Right atrium auricular region (tissue), 2 donors: ENCODE data around the gene LRRC45. TPM values are rescaled to one million over a fixed set of nuclear protein-coding genes. Genes with fewer than 3 reads are reported as not detected.

Source experiments
- DNase-seq: peaks from one replicate; pipeline ENCODE4 v3.0.0-alpha.2; 2019; ENCODE audit warnings: low spot score
- H3K27ac ChIP-seq, 2 donors: fragments of 200-600 bp; sonication (generic); 1 replicate in 1 of 2; 2 replicates in 1 of 2; pipeline ENCODE4 v1.5.1; 2016 to 2019
- H3K27me3 ChIP-seq, 2 donors: fragments of 200-600 bp; sonication (generic); one replicate each; pipeline versions ENCODE4 v1.5.1 to v1.6.0; 2017 to 2019
- H3K36me3 ChIP-seq: fragments of 200-600 bp; sonication (generic); one replicate; pipeline ENCODE4 v1.5.1; 2016
- H3K4me1 ChIP-seq, 2 donors: fragments of 200-600 bp; sonication (generic); one replicate each; pipeline versions ENCODE4 v1.5.1 to v1.6.0; 2017 to 2019
- H3K4me3 ChIP-seq, 2 donors: fragments of 200-600 bp; sonication (generic); 1 replicate in 1 of 2; 2 replicates in 1 of 2; pipeline ENCODE4 v1.5.1; 2017 to 2019; ENCODE audit warnings: mild to moderate bottlenecking in 1 of 2, moderate library complexity in 1 of 2
- H3K9me3 ChIP-seq, 2 donors: fragments of 200-600 bp; sonication (generic); one replicate each; pipeline ENCODE4 v1.5.1; 2019
- total RNA-seq, 2 donors: library from RNA; depleted of rRNA; stranded (reverse); fragments of >200 nt; gene quantifications; one replicate each; pipeline ENCODE4 v1.1.0, GENCODE V29; 2016
- TF ChIP-seq, protein P1 (sequence below), 2 donors: fragments of 200-600 bp; sonication (generic); IDR thresholded peaks; one replicate each; pipeline ENCODE4 v1.5.1; 2019; ENCODE audit warnings: antibody characterized with exemption in 2 of 2

LRRC45 gene
- total RNA-seq, 2 donors from 2014 or later, result 4.7 to 4.9 TPM

DNA sequence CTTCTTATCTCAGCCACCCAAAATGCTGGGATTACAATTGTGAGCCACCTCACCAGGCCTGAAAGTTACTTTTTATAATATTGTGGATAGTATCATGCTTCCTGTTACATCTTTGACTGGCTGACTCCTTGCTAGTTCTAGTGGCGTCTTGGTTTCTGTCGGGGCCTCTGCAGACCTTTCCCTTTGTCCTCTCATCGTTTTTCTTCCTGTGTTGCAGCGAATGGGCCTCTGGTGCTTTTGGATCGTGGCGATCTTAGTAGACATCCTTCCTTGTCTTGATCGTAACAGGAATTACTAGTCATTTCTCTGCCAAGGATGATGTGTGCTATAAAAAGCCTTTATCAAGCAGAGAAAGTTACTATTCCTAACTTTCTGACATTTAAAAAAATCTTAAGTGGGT, 24.9 kb upstream of the LRRC45 start:
- no peaks in the 10 kb centered on the region for H3K36me3 ChIP-seq

DNA sequence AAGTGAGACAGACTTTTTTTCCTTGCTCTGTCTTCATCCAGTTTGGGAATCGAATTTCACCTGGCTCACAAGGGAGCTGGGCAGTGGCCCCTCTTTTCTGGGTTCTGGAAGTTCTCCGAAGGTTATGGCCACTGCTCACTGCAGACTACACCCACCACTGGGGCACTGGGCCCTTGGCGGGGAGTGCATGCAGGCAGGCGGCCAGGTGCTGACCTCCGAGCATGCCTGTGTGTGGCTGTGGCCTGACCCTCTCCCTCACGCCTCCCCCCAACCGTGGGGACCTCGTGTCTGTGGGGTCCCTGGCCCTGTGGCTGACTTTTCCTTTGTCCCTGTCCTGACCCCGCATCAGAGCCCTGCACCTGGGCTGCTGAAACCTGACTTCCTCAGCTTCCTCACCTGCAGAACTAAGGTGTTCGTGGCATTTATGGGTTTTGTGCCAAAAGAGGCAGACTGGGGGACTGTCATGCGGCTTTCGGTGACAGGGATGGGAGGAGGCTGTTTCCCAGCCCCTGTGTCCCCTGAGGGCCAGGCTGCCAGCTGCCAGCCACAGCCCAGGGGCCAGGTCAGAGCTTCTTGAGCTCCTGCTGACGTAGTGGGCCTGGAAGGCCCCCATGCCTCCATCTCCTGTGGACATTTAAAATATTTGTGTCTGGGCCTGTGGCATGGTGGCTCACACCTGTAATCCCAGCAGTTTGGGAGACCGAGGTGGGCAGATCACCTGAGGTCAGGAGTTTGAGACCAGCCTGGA, 24.2 kb upstream of the LRRC45 start:
- TF ChIP-seq, protein P1, sequence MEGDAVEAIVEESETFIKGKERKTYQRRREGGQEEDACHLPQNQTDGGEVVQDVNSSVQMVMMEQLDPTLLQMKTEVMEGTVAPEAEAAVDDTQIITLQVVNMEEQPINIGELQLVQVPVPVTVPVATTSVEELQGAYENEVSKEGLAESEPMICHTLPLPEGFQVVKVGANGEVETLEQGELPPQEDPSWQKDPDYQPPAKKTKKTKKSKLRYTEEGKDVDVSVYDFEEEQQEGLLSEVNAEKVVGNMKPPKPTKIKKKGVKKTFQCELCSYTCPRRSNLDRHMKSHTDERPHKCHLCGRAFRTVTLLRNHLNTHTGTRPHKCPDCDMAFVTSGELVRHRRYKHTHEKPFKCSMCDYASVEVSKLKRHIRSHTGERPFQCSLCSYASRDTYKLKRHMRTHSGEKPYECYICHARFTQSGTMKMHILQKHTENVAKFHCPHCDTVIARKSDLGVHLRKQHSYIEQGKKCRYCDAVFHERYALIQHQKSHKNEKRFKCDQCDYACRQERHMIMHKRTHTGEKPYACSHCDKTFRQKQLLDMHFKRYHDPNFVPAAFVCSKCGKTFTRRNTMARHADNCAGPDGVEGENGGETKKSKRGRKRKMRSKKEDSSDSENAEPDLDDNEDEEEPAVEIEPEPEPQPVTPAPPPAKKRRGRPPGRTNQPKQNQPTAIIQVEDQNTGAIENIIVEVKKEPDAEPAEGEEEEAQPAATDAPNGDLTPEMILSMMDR (IDR thresholded peaks at IDR 0.05), result no peak
- Histone ChIP-seq H3K36me3 (no peaks in the 10 kb centered on the region), H3K27ac (no peak overlapping the region), H3K4me3 (no peak overlapping the region), H3K9me3 (no peaks in the 10 kb centered on the region), H3K27me3 (no peaks in the 10 kb centered on the region), H3K4me1 (peaks cover 0 to 16% of the 10 kb centered on the region in 2 donors)
- no peak for DNase-seq

More for the DNA sequence above, 24.9 kb upstream of the LRRC45 start:
- TF ChIP-seq, protein P1 (IDR thresholded peaks at IDR 0.05), result no peak
- DNase-seq, result no peak
- Histone ChIP-seq H3K27me3 (no peaks in the 10 kb centered on the region), H3K4me3 (no peak overlapping the region), H3K4me1 (peaks cover 0 to 9% of the 10 kb centered on the region in 2 donors), H3K27ac (no peak overlapping the region), H3K9me3 (no peaks in the 10 kb centered on the region)

DNA sequence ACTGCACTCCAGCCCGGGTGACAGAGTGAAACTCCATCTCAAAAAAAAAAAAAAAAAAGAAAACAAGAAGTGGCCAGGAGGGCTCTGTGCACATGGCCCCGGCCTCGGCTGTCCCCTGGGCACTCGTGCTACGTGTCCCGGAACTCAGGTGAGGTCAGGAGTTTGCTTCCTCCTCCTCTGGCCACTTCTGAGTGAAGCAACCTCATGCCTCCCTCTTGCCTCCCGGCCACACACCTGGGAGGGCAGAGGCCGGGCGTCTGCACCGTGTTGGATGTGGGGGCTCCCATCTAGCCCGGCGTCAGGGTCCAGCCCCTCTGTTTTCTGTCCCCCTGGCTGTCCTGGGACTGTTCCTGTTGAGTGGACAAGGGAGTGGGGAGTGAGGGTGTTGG, 23.5 kb upstream of the LRRC45 start:
- Histone ChIP-seq H3K27ac (no peak overlapping the region), H3K36me3 (no peaks in the 10 kb centered on the region), H3K4me3 (no peak overlapping the region), H3K9me3 (no peaks in the 10 kb centered on the region), H3K4me1 (peaks cover 0 to 20% of the 10 kb centered on the region in 2 donors), H3K27me3 (no peaks in the 10 kb centered on the region)
- DNase-seq, result no peak
- TF ChIP-seq, protein P1 (IDR thresholded peaks at IDR 0.05), result no peak

DNA sequence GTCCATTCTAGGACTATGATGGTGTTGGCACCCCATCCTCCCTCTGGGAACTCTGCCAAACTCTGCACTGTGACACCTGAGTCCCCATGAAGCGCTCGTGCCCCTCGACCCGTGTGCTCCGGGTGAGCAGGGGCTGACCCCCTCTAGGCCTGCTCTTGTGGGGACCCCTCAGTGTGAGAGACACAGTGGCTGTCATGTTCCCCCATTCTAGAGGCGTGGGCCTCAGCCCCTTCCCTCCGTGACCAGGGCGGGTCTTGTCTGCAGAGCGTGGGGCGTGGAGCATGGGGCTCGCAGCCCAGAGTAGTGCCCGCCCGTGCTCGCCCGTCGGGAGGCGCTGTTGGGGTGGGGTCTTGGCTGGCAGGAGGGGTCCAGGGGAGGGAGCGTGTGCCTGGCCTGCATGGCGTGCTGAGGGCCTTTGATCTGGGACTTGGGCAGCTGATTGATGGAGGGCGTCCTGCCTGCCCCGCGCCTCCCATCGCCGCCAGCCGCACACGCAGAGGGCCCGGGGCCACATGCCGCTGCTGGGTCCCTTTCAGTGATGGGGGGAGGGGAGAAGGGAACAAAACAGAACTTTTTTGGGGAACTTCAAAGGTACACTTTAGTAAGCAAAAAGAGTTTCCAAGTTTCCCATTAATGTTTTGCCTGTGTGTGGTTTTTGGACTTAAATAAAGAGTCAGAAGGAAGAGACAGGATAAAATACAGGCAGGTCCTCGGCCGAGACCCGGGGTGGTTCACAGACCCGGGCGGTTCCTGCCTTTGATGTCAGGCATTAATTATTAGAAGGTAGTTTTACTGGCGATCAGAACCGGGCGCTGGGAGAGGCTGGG, 22.9 kb upstream of the LRRC45 start:
- peaks cover 0 to 20% of the 10 kb centered on the region in 2 donors for H3K4me1 ChIP-seq

DNA sequence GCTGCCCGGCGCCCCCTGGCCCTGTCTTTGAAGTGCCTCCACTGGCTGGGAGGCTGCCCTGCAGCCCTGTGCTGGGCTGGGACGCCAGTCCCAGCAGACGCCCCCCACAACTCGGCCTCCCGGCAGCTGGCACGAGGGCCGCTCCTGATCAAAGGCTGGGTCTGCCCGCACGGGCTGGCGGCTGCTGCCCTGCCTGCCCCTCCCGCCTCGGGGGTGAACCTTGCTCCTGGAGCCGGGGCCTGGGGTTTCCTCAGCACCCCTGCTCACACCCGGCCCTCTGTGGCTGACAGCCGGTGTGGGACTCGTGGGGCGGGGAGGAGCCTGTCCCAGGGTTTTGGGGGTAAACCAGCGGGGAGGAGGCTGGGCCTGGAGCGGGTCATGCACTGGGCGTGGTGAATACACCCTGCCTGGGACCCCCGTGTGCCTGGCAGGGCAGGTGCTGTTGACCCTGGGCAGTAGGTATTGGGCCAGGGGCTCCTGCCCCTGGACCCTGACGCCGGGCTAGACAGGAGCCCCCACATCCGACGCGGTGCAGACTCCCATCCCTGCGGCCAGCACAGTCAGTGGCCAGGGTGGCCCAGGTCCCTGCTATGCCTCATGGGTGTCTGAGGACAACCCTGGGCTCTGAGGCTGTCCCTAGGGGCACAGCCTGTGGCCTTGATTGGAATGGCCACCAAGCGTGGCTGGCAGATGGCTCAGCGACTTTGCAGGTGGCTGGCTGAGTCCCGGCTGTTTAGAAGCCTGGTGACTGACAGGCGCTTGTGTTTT, 22.1 kb upstream of the LRRC45 start:
- Histone ChIP-seq H3K4me1 (peaks cover 0 to 22% of the 10 kb centered on the region in 2 donors), H3K27ac (no peak overlapping the region)

More for the DNA sequence above, 22.9 kb upstream of the LRRC45 start:
- TF ChIP-seq, protein P1 (IDR thresholded peaks at IDR 0.05), result no peak
- H3K36me3 ChIP-seq, result no peaks in the 10 kb centered on the region
- no peak overlapping the region for H3K4me3 ChIP-seq
- DNase-seq, result no peak
- no peak overlapping the region for H3K27ac ChIP-seq
- H3K27me3 ChIP-seq, result no peaks in the 10 kb centered on the region
- H3K9me3 ChIP-seq, result no peaks in the 10 kb centered on the region

More for the DNA sequence above, 22.1 kb upstream of the LRRC45 start:
- Histone ChIP-seq H3K9me3 (no peaks in the 10 kb centered on the region), H3K36me3 (no peaks in the 10 kb centered on the region), H3K4me3 (no peak overlapping the region), H3K27me3 (no peaks in the 10 kb centered on the region)
- no peak for DNase-seq
- TF ChIP-seq, protein P1 (IDR thresholded peaks at IDR 0.05), result no peak
